DMS 273 (cell line): ENCODE results near the gene CEBPE.
"Not testable (repeated sequence)": the region's sequence is repeated elsewhere in the genome, so short reads cannot be mapped to it uniquely, and the experiment has no call there.

Source experiments
- DNase-seq: peaks from one replicate; lab custom pipeline; 2025; ENCODE audit not compliant: unreplicated experiment; lab: John Stamatoyannopoulos, UW

Gene CEBPE

DNA sequence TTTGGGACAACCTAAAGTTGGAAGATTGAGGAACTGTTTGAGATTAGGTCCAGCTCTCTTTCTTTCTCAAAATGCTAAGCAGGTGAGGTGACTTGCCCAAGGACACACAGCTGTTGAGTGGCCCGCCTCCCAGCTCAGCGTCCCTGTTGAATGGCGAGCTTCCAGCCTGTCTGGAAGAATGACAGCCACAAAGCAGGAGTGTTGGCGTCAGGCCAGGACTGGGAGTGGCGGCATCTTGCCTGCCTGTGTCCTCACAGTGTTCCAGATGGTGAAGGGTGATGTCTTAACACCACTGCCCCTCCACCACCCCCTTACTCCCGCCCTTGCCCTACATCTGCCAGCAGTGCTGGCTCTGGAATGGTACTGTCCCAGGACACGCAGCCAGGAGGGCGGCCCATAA is 4.4 kb upstream of the CEBPE start:
- peak; percentile 98 for DNase-seq

DNA sequence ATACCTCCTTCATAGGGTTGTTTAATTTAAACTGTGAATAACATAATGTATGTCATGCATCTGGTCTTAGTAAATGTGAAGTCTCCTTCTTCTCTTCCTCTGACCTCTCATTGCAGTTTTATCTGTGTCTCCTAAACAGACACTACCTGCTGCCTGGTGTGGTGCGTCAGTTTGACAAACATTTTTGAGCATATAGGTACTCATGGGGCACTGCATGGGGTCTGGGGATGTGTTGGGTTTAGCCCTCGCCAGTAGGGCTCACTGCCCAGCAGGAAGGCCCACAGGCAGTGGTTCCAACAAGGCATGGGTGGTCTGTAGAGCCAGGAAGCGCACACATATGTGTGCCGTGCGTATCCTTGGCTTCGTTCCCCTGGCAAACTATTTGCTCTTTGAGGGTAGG is 3.0 kb upstream of the CEBPE start:
- no peak for DNase-seq

DNA sequence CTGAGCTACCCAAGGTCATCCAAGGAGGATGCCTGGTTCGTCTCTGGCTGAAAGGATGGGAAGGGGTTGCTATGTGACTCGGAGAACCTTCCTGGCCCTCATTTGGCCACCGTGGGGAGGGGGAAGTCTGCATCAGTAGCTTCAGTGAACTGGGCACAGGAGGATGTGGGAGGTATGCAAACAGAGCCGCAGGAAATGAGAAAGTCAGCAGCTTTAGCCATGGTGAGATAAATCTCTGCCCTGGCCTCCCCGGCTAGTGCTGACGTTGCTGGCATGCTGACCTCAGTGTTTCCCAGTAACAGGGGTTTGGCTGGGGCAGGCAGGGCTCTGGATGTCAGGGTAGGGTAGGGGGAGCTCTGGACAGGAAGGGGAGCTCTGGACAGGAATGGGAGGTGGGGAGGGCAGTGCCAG is 2.3 kb upstream of the CEBPE start:
- DNase-seq, result no peak

DNA sequence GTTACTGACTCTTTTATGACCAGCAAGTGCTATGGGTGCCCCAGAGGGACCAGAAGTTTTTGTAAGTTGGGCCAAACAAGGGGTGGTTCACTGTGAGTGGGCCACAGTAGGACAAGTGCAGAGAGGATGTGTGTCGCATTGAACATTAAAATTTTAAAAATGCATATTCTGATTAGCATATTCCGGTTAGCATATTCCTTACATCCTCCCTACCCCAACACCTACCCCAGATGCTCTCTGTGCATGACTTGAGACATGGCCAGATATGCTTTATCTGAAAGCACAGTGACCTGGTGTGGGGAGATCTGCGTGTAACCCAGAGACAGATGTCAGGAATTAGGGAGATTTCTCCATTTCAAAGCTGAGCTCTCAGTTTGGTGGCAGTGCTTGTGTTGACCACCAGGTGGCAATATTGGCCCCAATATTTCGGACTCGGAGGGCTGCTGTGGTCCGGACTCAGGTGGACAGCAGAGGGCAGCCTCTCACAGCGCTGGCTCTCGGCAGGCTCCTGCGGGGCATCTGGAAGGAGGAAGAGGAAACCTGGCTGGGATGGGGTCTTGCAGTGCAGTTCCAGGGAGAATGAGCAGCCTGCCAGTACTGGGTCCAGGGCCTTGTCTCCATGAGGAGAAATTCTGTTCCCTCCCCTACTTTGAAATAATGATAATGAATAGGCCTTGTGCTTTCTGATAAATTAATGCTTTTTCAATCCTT is 1.6 kb upstream of the CEBPE start:
- peak; percentile 95 for DNase-seq

GRCh38 chr14:23119363-23120327 is 590 bp upstream of the CEBPE start:
- no peak for DNase-seq

- DNase-seq, result no peak
Measured at GRCh38 chr14:23117371-23118020, 1.6 kb downstream of the CEBPE start.

DNA sequence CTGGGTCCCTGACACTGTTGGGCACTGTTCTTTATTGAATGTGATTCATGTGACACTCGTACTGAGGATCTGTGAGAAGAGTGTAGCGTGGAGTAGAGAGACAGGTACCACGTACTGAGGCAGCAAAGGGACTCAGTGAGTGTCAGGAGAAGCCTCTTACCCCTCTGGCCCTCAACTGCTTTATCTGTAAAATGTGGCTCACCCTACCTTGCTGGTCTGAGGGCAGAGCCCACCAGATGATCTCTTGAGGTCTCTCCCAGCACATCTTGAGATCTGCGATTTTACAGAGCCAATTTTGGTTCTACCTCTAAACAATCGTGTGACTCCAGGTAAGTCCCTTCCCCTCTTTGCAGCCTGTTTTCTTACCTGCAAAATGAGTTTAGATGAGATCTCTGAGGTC is 3.1 kb downstream of the CEBPE start:
- DNase-seq, result no peak

- DNase-seq, result no peak
Measured at GRCh38 chr14:23115039-23115731, 3.9 kb downstream of the CEBPE start.

DNA sequence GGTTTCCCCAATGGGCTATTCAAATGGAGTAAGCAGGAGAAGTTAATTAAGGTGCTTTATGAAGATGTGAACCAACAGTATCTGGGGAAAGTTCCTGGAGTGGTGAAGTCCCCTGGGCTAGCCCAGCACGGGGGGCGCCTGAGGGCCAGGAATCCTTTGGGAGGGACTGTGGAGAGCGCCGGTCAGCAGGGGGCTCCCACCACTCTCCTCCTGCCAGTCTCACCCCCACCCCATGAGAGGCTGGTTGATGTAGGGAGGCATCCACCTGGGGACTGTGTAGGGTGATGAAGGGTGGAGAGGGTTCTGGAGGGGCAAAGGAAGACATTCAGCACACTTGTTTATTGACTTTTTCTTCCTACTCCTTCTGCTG is 4.4 kb downstream of the CEBPE start:
- no peak for DNase-seq

DNA sequence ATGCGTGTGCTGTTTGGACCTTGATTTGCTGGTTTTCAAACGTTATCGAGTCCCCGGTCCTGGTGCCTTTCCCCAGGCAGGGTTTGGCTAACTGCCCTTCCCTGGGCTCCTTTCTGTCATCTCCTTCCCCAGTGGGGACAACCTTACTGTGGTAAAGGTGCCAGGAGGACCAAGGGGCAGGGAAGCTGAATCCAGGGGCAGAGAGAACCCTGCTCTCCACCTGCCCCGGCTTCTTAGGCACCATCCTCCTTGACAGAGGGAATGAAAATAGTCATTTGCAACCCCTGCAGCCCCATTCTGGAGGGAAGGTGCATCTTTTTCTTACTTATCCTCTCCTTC is 5.0 kb downstream of the CEBPE start:
- DNase-seq, result no peak

GRCh38 chr14:23113431-23114119 is 5.5 kb downstream of the CEBPE start:
- no peak for DNase-seq

- no peak for DNase-seq
Measured at GRCh38 chr14:23112359-23113178, 6.5 kb downstream of the CEBPE start.

DNA sequence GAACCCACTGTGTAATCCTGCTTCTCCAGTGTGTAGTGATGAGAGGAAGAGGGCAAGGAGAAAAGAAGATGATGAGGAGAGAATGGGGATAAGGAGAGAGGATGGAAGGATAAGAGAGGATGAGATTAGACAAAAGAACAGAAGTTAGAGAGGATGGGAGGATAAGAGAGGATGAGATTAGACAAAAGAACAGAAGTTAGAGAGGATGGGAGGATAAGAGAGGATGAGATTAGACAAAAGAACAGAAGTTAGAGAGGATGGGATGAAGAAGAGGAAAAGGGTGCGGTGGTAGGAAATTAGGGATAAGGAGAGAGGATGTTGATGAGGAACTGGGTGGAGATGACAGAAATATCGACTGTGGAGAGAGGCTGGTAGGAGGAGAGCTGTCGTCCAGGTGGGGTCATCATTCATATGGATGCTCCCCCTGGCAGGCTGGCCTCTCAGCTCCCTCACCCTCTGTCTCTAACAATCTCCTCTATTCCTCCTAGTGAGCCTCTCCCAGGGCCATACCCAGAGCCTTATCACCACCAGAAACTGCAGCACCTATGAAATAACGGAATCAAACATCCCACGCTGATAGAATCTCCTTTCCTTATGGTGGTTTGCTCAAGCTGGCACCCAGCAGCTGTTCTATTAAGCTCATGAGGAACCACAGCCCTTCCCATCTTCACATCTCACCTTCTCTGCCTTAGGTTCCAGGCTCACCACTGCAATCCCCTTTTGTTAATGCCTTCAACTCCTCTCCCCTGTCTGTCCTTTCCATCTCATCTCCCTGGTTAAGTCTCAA is 8.3 kb downstream of the CEBPE start:
- DNase-seq, result peak; percentile 22

DNA sequence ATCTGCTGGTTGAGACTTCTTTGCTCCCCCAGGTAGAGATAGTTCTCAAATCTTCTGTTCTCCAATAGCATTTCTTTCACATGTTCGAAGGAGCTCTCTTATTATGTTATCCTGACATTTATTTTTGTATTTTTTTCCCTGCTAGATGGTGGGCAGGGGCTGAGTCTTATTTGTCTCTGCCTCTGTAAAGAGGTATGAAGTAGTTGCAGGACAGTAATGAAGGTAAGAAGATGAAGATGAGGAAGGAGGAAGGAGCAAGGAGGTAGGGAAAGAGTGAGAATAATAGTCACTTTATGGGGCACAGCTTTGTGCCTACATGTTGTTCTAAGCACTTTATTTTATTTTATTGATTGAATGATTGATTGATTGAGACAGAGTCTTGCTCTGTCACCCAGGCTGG is 9.3 kb downstream of the CEBPE start:
- DNase-seq, result no peak

DNA sequence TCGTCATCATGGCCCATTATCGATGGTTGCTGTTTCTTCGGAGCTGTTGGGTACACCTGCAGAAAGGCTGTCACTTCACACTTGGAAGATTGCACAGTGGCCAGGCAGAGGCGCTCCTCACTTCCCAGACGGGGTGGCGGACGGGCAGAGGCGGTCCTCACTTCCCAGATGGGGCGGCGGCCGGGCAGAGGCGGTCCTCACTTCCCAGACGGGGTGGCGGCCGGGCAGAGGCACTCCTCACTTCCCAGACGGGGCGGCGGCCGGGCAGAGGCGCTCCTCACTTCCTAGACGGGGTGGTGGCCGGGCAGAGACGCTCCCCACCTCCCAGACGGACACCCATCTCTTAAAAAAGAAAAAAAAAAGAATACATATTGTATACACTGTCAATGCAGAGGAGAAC is 10.9 kb downstream of the CEBPE start:
- DNase-seq, result peak; percentile 18

- not testable (repeated sequence) for DNase-seq
Measured at GRCh38 chr14:23107620-23108019, 11.4 kb downstream of the CEBPE start.

GRCh38 chr14:23106747-23107045 is 12.4 kb downstream of the CEBPE start:
- DNase-seq, result no peak

GRCh38 chr14:23105348-23105824 is 13.7 kb downstream of the CEBPE start:
- no peak for DNase-seq
